HG02884 (cell line): ENCODE measurements around the gene MSH3.
"Not testable (repeated sequence)": the region's sequence is repeated elsewhere in the genome, so short reads cannot be mapped to it uniquely, and the experiment has no call there.

Experiments
- ATAC-seq: cut with Tn5 transposase; IDR thresholded peaks from one replicate; pipeline ENCODE4 v1.9.1; 2021; ENCODE audit warnings: mild to moderate bottlenecking, moderate library complexity; ENCODE audit not compliant: unreplicated experiment

The MSH3 gene

GRCh38 chr5:80884929-80885328 is 230.5 kb downstream of the MSH3 start:
- no peak for ATAC-seq

GRCh38 chr5:80885396-80886000 is 231.0 kb downstream of the MSH3 start:
- ATAC-seq = no peak

- no peak for ATAC-seq
Observed at GRCh38 chr5:80894083-80894482, 239.6 kb downstream of the MSH3 start.

GRCh38 chr5:80895523-80895922 is 241.1 kb downstream of the MSH3 start:
- no peak for ATAC-seq

- not testable (repeated sequence) for ATAC-seq
Observed at GRCh38 chr5:80902624-80903023, 248.2 kb downstream of the MSH3 start.

- no peak for ATAC-seq
Observed at GRCh38 chr5:80904533-80905187, 250.2 kb downstream of the MSH3 start.

GRCh38 chr5:80905405-80905804 is 251.0 kb downstream of the MSH3 start:
- no peak for ATAC-seq

- no peak for ATAC-seq
Observed at GRCh38 chr5:80912479-80912878, 258.0 kb downstream of the MSH3 start.

- no peak for ATAC-seq
Observed at GRCh38 chr5:80915716-80916115, 261.3 kb downstream of the MSH3 start.

- no peak for ATAC-seq
Observed at GRCh38 chr5:80916676-80917075, 262.2 kb downstream of the MSH3 start.

GRCh38 chr5:80917631-80918030 is 263.2 kb downstream of the MSH3 start:
- no peak for ATAC-seq

- ATAC-seq = no peak
Observed at GRCh38 chr5:80919678-80920196, 265.3 kb downstream of the MSH3 start.

GRCh38 chr5:80920333-80920732 is 265.9 kb downstream of the MSH3 start:
- ATAC-seq = no peak

GRCh38 chr5:80921026-80921425 is 266.6 kb downstream of the MSH3 start:
- ATAC-seq = no peak

- no peak for ATAC-seq
Observed at GRCh38 chr5:80925931-80926330, 271.5 kb downstream of the MSH3 start.
